ENCODE results near the gene CTAGE1. TPM values are rescaled to one million over a fixed set of nuclear protein-coding genes. Genes with fewer than 3 reads are reported as not detected.

The CTAGE1 gene
- polyA plus RNA-seq, 1 of the 3 experiments (the other 2 are of a cell fraction) = 0.07 TPM

- Histone ChIP-seq H2AFZ (ENCODE audit: low read depth) (no peak overlapping the region), H3F3A (replicated peaks; ENCODE audit: insufficient read depth) (no peaks in the 10 kb centered on the region), H4K20me1 (ENCODE audit: insufficient read depth) (no peaks in the 10 kb centered on the region), H3K4me3 (ENCODE audit: low read depth in 2 of 2, low read length in 1 of 2) (no peak overlapping the region), H3K79me2 (ENCODE audit: insufficient read depth) (no peaks in the 10 kb centered on the region), H3K27ac (ENCODE audit: low read depth in 2 of 2, low read length in 1 of 2) (no peak overlapping the region), H3K4me2 (no peak overlapping the region), H3K9me2 (no peaks in the 10 kb centered on the region), H3K4me1 (ENCODE audit: control insufficient read depth in 1 of 2, insufficient read depth in 2 of 2, low read depth in 1 of 2, low read length in 1 of 2) (no peaks in the 10 kb centered on the region), H3K9me3 (0 out of 2 replicates have a peak, but pooled peaks cover 5% of the 10 kb centered on the region), H3K36me3 (replicated peaks in 1 of 2; ENCODE audit: control insufficient read depth in 1 of 2, insufficient read depth in 2 of 2, low read length in 1 of 2) (no peaks in the 10 kb centered on the region), H3K9ac (no peak overlapping the region), H3K27me3 (ENCODE audit: insufficient read depth) (no peaks in the 10 kb centered on the region)
- ChIA-PET POLR2A (no interaction called here), CTCF (interaction anchor here (1.2 kb wide), 1 partner anchor 13 kb away, joined by 3 read pairs; no protein-coding TSS in a partner anchor)
- TF ChIP-seq FOXM1 (IDR thresholded peaks at IDR 0.05; ENCODE audit: low read depth) (no peak), MXI1 (IDR thresholded peaks at IDR 0.05; ENCODE audit: low read depth, low read length) (no peak), NRF1 (IDR thresholded peaks at IDR 0.05; ENCODE audit: low read depth, low read length) (no peak), SMC3 (IDR thresholded peaks at IDR 0.05; ENCODE audit: low read depth, low read length) (no peak), IRF3 (IDR thresholded peaks at IDR 0.05; ENCODE audit: low read depth, low read length) (no peak), CTCF (IDR thresholded peaks at IDR 0.05) (no peak; the same call in 1 of the 2 replicates), TCF12 (IDR thresholded peaks at IDR 0.05) (no peak), GABPA (IDR thresholded peaks at IDR 0.05; ENCODE audit: low read depth) (no peak), ZBTB33 (IDR thresholded peaks at IDR 0.05; ENCODE audit: borderline replicate concordance, low read depth) (no peak), GATA2 (CRISPR knock-in tag; IDR thresholded peaks at IDR 0.05) (no peak), MAX (IDR thresholded peaks at IDR 0.05; ENCODE audit: low read depth) (no peak), RXRA (IDR thresholded peaks at IDR 0.05; ENCODE audit: borderline replicate concordance, low read depth) (no peak), EZH2phosphoT487 (IDR thresholded peaks at IDR 0.05; ENCODE audit: borderline replicate concordance, low read depth) (no peak), TAF1 (IDR thresholded peaks at IDR 0.05; ENCODE audit: borderline replicate concordance, low read depth, low read length) (no peak), MEF2A (IDR thresholded peaks at IDR 0.05; ENCODE audit: borderline replicate concordance, low read depth) (no peak), USF2 (IDR thresholded peaks at IDR 0.05; ENCODE audit: borderline replicate concordance, low read depth, low read length) (no peak), RAD21 (IDR thresholded peaks at IDR 0.05; ENCODE audit: low read length) (no peak), RCOR1 (IDR thresholded peaks at IDR 0.05; ENCODE audit: low read length) (no peak), CHD2 (IDR thresholded peaks at IDR 0.05; ENCODE audit: low read length, partially characterized antibody) (no peak)
- no peak for DNase-seq
Observed at GRCh38 chr18:22441638-22442037, 23.9 kb upstream of the CTAGE1 start.
